RCC 7860 (cell line): ENCODE data around the gene NDUFB7.
"Not testable (repeated sequence)": the region's sequence is repeated elsewhere in the genome, so short reads cannot be mapped to it uniquely, and the experiment has no call there.

ENCODE experiments used
- DNase-seq: peaks from one replicate; pipeline ENCODE4 v3.0.0-alpha.2; 2015; ENCODE audit warnings: low spot score
- FAIRE-seq: peaks from 2 replicates; lab custom pipeline; 2012; peaks lifted over from hg19 to GRCh38; lab: Jason Lieb, UNC

Gene NDUFB7

GRCh38 chr19:14554382-14554812 lies 17.5 kb downstream of the NDUFB7 start:
- FAIRE-seq = no peak
- no peak for DNase-seq

- DNase-seq (no peak), FAIRE-seq (no peak)
These were observed 18.0 kb downstream of the NDUFB7 start for GRCh38 chr19:14553939-14554243.

GRCh38 chr19:14553042-14553938 lies 18.6 kb downstream of the NDUFB7 start:
- DNase-seq (no peak), FAIRE-seq (no peak)

- not testable (repeated sequence) for DNase-seq, FAIRE-seq
These were observed 19.9 kb downstream of the NDUFB7 start for GRCh38 chr19:14552006-14552360.

- not testable (repeated sequence) for FAIRE-seq, DNase-seq
These were observed 20.5 kb downstream of the NDUFB7 start for GRCh38 chr19:14551134-14552005.

GRCh38 chr19:14550201-14550754 lies 21.6 kb downstream of the NDUFB7 start:
- DNase-seq = peak; percentile 46
- no peak for FAIRE-seq

- FAIRE-seq = no peak
These were observed 26.2 kb downstream of the NDUFB7 start for GRCh38 chr19:14545716-14546082.

GRCh38 chr19:14544977-14545715 lies 26.7 kb downstream of the NDUFB7 start:
- peak; percentile 33 for DNase-seq
- no peak for FAIRE-seq

More at GRCh38 chr19:14545716-14546082, 26.2 kb downstream of the NDUFB7 start:
- DNase-seq = no peak

- FAIRE-seq (no peak), DNase-seq (peak; percentile 39)
These were observed 27.8 kb downstream of the NDUFB7 start for GRCh38 chr19:14544047-14544446.

GRCh38 chr19:14542711-14543328 lies 29.0 kb downstream of the NDUFB7 start:
- FAIRE-seq = no peak
- DNase-seq = no peak

- DNase-seq, FAIRE-seq: not testable (repeated sequence)
These were observed 29.9 kb downstream of the NDUFB7 start for GRCh38 chr19:14541979-14542378.

GRCh38 chr19:14540741-14541525 lies 30.9 kb downstream of the NDUFB7 start:
- FAIRE-seq = no peak
- DNase-seq = no peak

- FAIRE-seq (no peak), DNase-seq (no peak)
These were observed 34.8 kb downstream of the NDUFB7 start for GRCh38 chr19:14536926-14537692.

- DNase-seq = no peak
- no peak for FAIRE-seq
These were observed 38.4 kb downstream of the NDUFB7 start for GRCh38 chr19:14533450-14533849.

- DNase-seq (no peak), FAIRE-seq (no peak)
These were observed 41.4 kb downstream of the NDUFB7 start for GRCh38 chr19:14530506-14530905.

- DNase-seq = no peak
- FAIRE-seq = no peak
These were observed 41.9 kb downstream of the NDUFB7 start for GRCh38 chr19:14530005-14530348.

GRCh38 chr19:14529254-14530004 lies 42.4 kb downstream of the NDUFB7 start, which contains the start of gene TECR:
Gene TECR (plus strand): TSS chr19:14529594. CDS start chr19:14529697, 103 bp downstream.
- FAIRE-seq (peak; percentile 93), DNase-seq (peak; percentile 100)
